ENCODE data around the gene ADARB1.

- TF ChIP-seq, protein P1, sequence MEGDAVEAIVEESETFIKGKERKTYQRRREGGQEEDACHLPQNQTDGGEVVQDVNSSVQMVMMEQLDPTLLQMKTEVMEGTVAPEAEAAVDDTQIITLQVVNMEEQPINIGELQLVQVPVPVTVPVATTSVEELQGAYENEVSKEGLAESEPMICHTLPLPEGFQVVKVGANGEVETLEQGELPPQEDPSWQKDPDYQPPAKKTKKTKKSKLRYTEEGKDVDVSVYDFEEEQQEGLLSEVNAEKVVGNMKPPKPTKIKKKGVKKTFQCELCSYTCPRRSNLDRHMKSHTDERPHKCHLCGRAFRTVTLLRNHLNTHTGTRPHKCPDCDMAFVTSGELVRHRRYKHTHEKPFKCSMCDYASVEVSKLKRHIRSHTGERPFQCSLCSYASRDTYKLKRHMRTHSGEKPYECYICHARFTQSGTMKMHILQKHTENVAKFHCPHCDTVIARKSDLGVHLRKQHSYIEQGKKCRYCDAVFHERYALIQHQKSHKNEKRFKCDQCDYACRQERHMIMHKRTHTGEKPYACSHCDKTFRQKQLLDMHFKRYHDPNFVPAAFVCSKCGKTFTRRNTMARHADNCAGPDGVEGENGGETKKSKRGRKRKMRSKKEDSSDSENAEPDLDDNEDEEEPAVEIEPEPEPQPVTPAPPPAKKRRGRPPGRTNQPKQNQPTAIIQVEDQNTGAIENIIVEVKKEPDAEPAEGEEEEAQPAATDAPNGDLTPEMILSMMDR (IDR thresholded peaks at IDR 0.05), result no peak
- TF ChIP-seq POLR2A (IDR thresholded peaks at IDR 0.05), result no peak
Measured at GRCh38 chr21:45123440-45123839, 49.1 kb downstream of the ADARB1 start.
